NCI-H128 (cell line): ENCODE results near the gene AGRN.
"Not testable (repeated sequence)": the region's sequence is repeated elsewhere in the genome, so short reads cannot be mapped to it uniquely, and the experiment has no call there.

ENCODE experiments used
- DNase-seq: peaks from one replicate; lab custom pipeline; 2025; ENCODE audit not compliant: unreplicated experiment; lab: John Stamatoyannopoulos, UW

The AGRN gene

DNA sequence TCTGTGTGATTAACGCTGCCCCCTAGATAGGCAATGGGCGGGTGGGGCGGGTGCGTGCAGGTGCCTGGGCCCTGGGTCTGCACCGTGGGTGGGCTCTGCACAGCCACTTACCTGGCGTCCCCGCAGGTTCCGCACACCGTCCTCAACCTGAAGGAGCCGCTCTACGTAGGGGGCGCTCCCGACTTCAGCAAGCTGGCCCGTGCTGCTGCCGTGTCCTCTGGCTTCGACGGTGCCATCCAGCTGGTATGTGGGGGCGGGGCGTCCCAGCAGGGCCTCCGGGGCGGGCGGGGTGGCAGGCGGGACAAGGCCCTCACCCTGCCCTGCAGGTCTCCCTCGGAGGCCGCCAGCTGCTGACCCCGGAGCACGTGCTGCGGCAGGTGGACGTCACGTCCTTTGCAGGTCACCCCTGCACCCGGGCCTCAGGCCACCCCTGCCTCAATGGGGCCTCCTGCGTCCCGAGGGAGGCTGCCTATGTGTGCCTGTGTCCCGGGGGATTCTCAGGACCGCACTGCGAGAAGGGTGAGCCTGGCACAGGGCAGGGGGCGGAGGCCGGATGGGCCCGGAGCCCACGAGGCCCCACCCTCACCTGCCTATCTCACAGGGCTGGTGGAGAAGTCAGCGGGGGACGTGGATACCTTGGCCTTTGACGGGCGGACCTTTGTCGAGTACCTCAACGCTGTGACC, 31.3 kb downstream of the AGRN start:
- DNase-seq, result no peak

DNA sequence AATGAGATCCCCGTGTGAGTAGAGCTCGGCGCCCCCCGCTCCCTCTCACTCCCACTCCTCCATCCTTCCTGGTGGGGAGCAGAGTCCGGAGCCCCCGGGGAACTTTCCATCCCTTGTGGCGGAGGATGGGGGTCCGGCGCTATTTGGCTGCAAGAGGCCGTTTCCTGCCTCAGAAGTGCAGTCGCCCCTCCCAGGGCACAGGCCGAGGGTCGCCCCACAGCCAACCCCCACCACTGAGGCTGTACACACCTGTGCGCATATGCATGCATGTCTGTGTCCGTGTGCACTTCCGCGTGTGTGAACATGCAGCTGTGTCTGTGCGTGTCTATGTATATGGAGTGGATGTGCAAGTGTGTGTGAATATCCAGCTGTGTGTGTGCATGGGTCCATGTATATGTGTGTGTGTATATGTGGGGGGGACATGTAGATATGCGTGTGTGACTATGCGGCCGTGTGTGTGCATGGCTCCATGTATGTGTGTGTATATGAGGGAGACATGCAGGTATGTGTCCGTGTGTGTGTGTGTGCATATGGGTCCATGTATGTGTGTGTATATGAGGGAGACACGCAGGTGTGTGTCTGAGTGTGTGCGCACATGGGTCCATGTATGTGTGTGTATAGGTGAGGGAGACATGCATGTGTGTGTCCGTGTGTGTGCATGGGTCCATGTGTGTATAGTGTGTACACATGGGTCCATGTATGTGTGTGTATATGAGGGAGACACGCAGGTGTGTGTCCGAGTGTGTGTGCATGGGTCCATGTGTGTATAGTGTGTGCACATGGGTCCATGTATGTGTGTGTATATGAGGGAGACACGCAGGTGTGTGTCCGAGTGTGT, 32.3 kb downstream of the AGRN start:
- no peak for DNase-seq

DNA sequence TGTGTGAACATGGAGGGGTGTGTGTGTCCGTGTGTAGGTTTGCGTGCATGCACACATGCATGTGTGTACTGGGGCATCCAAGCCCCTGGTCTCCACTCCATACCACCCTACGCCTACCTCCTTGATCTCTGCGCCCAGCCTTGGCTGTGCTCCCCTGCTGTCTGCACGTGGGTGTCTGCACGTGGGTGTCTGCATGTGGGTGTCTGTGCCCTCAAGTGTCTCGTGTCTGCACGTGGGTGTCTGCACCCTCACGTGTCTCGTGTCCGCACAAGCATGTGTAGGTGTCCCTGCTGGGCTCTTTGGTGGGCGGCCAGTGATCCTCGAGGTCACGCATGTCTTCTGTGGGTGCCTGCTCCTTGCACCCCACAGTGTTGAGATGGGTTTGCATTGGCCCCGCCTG, 33.1 kb downstream of the AGRN start:
- DNase-seq, result no peak

DNA sequence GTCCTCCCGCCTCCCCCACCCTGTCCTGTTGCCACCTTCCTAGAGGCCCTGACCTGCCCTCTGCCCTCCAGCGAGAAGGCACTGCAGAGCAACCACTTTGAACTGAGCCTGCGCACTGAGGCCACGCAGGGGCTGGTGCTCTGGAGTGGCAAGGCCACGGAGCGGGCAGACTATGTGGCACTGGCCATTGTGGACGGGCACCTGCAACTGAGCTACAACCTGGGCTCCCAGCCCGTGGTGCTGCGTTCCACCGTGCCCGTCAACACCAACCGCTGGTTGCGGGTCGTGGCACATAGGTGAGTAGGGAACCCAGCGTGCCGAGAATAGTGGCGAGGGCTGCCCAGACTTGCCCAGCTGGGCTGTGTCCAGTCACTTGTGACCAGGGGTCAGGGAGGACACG, 33.8 kb downstream of the AGRN start:
- DNase-seq, result no peak

DNA sequence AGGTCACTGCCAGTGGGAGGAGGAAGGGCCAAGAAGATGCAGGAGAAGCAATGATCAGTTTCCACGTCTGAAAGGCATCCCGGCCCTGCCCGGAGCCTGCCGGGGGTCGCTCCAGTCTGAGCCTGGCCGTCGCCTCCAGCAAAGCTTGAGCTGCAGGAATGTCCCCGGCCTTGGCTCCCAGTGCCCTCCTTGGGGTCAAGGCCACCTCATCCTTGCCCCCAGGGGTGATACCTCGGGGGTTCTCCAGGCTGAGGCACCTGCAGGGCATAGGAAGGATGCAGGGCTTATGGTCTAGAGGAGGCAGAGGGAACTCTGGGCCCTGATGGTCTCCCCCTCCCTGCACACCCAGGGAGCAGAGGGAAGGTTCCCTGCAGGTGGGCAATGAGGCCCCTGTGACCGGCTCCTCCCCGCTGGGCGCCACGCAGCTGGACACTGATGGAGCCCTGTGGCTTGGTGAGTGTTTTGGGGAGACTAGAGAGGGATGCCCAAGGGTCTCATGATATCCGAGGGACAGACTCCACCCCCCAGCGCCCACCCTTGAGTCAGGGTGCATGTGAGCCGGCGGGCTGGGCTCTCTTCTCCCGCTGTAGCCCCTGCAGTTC, 34.3 kb downstream of the AGRN start:
- no peak for DNase-seq

DNA sequence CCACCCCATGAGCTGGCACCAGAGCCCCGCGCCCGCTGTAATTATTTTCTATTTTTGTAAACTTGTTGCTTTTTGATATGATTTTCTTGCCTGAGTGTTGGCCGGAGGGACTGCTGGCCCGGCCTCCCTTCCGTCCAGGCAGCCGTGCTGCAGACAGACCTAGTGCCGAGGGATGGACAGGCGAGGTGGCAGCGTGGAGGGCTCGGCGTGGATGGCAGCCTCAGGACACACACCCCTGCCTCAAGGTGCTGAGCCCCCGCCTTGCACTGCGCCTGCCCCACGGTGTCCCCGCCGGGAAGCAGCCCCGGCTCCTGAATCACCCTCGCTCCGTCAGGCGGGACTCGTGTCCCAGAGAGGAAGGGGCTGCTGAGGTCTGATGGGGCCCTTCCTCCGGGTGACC, 35.1 kb downstream of the AGRN start:
- no peak for DNase-seq

DNA sequence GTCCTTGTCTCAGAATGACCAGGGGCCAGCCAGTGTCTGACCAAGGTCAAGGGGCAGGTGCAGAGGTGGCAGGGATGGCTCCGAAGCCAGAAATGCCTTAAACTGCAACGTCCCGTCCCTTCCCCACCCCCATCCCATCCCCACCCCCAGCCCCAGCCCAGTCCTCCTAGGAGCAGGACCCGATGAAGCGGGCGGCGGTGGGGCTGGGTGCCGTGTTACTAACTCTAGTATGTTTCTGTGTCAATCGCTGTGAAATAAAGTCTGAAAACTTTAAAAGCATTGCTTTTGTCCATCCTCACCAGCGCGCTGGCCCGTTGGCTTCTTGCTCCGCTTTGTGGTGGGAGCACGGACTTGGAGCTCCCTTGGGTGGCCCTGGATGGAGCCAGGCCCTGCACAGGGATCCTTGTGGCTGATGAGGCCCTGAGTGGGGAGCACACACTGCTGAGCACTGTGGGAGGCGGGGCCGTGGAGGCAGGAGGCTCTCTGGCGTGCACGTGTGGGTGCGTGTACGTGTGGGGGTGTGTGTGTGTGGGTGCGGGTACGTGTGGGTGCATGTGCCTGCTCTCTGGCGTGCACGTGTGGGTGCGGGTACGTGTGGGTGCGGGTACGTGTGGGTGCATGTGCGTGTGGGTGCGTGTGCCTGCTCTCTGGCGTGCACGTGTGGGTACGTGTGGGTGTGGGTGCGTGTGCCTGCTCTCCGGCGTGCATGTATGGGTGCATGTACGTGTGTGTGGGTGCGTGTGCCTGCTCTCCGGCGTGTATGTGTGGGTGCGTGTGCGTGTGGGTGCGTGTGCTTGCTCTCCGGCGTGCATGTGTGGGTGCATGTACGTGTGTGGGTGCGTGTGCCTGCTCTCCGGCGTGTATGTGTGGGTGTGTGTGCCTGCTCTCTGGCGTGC, 36.2 kb downstream of the AGRN start:
- DNase-seq, result no peak

DNA sequence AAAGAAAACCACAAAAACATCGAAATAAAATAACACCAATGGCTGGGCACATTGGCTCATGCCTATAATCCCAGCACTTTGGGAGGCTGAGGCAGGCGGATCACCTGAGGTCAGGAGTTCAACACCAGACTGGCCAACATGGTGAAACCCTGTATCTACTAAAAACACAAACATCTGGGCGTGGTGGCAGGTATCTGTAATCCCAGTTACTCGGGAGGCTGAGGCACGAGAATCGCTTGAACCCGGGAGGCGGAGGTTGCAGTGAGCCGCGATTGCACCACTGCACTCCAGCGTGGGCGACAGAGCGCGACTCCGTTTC, 37.8 kb downstream of the AGRN start:
- not testable (repeated sequence) for DNase-seq

DNA sequence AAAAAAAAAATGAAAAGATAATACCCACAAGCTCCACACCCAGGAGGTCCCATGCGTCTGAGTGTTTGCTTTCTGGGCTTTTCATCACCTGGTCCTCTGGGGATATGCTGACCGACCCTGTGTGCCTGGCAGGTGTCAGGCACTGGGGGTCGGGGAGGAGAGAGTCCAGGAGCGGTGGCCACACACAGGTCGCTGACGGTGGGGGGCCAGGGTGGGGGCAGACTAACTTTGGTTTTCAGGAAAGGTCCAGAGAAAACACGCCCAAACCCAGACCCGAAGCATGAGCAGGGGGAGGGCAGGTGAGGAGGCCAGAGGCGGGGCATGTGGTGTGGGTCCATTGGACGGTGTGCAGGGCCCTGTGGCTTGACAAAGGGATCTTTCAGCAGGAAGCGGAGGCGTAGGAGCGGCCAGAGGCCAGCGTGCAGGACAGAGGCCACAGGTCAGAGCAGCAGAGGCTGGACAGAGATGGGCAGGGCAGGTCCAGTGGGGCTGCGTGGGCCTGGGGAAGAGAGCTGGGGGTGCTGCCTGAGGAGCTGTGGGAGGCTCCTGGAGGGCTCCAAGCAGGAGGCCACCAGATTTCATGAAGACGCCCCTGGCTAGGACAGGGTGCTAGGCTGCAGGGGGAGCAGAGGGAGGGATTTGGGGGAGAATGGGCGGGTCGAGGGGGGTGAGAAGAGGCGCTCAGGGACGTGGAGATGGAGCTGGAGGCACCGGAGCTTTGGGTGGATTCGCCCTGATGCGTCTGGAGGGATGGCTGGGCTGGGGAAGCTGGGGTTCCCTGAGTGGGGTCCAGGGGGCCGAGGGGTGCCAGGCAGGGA, 38.4 kb downstream of the AGRN start:
- no peak for DNase-seq

DNA sequence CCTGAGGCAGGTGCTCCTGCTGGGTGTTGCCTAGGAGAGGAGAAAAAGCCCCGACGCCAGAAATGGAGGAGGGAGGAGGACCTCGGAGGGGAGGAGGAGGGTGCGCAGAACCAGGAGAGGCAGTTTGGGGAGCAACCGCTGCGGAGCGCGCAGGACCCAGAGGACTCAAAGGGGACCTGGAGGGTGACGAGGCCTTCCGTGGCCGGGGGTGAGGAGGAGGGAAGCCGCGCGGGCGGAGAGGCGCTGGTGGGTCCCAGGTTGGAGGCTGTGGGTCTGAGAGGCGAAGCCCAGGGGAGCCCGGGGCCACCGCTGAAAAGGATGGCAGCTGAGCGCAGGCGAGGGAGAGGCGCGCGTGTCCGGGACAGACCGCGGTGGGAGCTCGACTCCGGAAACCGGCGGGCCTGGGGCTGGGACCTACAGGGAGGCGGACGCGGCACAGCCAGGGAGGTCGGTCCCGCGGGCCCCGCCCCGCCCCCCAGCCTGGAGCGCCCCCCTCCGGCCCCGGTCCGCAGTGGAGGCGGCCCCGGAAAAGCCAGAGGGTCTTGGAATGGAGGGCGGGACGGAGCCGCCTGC, 39.1 kb downstream of the AGRN start:
- no peak for DNase-seq

DNA sequence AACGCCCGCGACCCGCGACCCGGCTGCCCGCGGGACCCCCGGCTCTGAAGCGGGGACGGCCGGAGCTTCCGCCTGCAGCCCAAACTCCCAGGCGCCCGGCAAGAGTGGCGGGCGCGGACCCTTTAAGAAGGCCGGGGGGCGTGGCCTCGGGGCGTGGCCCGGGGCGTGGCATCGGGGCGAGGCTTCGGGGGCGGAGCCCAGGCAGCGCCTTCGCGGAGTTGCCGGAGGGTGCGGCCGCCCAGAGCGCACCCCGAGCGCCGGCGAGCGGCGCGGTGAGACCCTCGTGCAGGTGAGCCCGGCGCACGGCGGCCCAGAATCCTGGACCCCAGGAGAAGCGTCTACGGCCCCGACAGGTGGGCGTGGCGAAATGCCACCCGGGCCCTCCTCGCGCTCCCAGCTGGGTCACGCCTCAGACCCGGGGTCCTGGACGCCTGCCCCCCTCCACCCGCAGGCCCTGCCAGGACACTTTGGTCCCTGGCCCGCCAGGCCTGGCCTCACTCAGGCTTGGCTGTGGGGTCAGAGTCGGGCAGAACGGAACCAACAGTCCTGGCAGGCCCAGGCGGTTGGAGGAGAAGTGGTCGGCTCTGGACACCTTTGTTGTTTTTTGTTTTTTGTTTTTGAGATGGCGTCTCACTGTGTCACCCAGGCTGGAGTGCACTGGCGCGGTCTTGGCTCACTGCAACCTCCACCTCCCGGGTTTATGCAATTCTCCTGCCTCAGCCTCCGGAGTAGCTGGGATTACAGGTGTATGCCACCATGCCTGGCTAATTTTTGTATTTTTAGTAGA, 39.8 kb downstream of the AGRN start:
- peak; percentile 70 for DNase-seq

DNA sequence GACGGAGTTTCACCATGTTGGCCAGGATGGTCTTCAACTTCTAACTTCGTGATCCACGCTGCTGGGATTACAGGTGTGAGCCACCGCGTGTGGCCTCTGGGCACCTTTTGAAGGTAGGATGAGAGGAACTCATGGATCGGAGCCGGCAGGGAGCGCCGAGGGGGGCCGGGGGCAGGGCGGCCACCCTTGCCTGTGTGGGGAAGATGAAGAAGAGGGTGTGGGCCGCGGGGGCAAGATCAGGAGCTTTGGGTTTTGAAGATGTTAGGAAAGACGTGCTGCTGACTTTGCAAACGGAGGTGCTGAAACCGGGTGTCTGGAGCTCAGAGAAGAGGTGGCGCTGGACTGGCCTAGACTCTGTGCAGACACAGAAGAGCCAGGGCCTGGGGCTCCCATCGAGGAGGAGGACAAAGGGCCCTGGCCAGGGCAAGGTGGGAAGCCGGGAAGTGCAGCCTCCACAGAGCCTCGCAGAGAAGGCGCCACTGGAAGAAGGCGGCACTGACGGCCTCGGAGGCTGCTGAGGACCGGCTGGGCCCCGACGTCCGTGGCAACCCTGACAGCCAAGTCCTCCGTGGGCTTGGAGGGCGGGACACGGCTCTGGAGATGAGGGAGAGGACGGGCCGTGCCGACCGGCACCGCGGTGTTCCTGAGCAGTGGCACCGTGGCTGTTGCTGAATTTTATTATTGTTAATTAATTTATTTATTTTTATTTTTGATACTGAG, 40.5 kb downstream of the AGRN start:
- no peak for DNase-seq

DNA sequence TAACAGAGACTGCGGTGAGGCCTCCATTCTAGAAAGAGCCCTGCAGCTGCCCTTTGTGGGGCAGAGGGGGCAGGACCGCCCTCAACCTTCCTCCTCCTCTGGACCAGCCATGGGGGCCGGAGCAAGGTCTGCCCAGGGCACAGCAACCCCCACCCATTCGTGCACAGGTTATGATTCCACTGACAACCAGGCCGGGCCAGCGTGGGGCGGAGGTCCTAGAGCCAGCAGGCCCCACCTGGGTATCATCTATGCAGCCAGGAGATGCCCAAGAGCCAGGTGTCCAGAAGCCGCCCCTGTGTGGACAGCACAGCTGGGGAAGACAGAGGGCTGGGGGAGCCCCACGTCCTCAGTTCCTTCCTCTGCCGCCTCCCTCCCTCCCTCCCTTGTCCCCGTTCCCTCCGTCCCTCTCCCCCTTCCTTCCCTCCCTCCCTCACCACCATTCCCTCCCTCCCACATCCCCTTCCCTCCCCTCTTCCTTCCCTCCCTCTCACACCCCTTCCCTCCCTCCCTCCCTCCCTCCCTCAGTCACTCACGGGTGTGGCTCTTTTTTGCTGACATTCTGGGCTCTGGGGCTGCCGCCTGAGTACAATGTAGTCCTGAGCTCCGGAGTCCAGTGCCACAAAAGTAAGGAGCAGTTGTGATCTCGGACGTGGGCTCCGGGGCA, 41.9 kb downstream of the AGRN start:
- no peak for DNase-seq

DNA sequence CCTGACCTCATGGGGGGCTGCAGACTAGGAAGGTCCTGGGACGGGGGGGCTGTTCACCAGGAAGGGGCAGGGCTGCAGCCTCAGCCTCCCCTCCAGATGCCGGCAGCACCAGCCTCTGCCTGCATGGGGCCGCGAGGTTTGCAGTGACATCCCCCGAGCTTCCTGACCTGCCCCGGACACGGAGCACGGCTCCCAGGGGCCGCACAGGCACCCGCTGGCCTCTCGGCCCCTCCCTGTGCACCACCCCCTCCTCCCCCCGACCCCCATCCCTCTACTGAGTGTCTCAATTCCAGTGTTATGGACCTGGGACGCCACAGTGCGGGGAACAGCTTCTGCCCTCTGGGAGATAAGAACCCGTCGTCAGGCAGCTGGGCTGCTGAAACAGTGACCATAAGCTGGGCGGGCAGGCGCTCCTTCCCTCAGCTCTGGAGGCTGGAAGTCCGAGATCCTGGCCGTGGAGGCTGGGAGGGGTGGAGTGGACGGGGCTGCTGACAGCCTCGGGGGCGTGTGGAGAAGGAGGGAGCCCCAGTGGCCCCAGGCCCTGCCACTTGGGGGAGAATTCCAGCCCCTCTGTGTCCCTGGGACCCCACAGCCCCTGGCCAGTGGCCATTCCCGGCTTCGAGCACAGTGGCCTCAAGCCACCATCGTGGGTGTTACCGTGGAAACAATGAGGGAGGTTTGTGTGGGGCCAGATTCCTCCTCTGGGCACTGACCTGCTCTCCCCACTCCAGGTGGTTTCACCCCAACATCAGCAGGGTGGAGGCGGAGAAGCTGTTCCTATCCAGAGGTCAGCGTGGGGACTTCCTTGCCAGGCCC, 42.6 kb downstream of the AGRN start:
- DNase-seq, result no peak

DNA sequence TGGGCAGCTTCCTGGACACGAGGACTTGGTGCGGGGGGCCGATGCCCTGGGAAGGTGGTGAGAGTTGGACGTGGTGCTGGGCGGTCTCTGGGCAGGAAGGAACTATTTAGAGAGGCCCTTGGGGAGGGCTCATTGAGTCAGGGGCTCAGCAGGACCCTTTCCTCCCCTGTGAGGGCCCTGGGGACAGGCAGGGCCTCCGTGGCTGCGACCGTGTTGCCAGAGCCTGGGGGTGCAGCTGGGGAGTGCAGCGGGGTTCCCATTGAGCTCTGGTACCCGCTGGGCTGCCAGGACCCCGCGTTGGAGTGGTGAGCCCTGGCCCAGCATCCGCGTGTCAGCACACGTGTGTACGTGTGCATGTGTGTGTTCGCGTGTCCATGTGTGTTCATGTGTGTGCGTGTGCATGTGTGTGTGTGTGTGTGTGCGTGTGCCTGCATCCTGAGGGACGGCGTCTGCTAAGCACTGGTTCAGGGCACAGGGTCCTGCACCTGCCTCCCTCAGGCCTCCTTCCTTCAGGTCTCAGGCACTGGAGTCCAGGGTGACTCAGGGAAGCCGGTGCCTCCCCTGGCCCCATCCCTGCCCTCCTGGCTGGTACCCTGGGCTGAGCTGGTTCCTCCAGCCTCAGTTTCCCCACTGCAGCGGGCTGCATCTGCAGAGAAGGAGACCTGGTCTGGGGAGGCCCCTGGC, 43.5 kb downstream of the AGRN start:
- no peak for DNase-seq

DNA sequence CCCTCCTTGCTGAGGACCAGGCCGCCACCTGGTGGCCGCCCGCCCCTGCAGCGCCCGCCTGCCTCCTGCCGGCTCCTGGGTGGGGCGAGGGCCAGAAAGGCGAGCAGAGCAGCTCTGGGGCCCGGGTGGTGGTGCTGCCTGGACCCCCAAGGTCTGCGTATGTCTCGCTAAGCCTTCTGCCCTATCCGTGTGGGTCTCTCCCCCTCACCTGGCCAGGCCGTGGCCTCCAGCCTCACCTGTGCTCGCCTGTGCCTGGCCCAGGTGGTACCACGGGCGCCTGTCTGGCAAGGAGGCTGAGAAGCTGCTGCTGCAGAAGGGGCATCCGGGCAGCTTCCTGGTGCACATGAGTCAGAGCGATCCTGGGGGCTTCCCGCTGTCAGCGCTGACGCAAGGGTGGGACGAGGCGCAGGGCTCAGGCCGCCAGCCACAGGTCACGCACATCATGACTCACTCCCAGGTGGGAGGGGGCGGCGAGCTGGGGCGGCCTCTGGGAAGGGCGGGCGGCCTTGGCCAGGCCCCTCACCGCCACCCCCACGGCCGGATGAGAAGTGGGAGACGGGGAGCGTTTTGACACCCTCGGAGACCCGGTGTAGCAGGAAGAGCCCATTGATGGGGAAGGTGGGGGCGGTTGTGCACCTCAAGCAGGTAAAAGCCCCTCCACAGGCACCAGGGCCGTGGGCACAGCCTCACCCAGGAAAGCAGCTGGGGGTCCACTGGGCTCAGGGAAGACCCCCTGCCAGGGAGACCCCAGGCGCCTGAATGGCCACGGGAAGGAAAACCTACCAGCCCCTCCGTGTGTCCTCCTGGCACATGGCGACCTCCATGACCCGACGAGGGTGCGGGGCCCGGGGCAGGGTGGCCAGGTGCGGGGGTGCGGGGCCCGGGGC, 44.3 kb downstream of the AGRN start:
- no peak for DNase-seq
